GM12872 (cell line): ENCODE results near the gene PTGES3L.

Experiments used
- CTCF ChIP-seq: IDR thresholded peaks from 3 replicates; pipeline ENCODE4 v1.5.1; 2011; ENCODE audit warnings: low read depth, mild to moderate bottlenecking, low read length, moderate library complexity; ENCODE audit not compliant: insufficient read depth

The PTGES3L gene

GRCh38 chr17:43010667-43011308 is 30.9 kb upstream of the PTGES3L start:
- TF ChIP-seq CTCF: no peak

GRCh38 chr17:43006639-43007551 is 27.0 kb upstream of the PTGES3L start, which contains the start of gene IFI35:
TSS of gene IFI35 (plus strand) at chr17:43006784. CDS start at chr17:43006948, 164 bp downstream.
- peak; percentile 47 for TF ChIP-seq CTCF

GRCh38 chr17:43003542-43004172 is 23.8 kb upstream of the PTGES3L start:
- TF ChIP-seq CTCF: no peak

- TF ChIP-seq CTCF: no peak
Measured at GRCh38 chr17:42999003-42999525, 19.2 kb upstream of the PTGES3L start.

GRCh38 chr17:42997984-42998938 is 18.4 kb upstream of the PTGES3L start, which contains the start of gene RPL27:
TSS of gene RPL27 (plus strand) at chr17:42998419. CDS start at chr17:42998751, 332 bp downstream.
- TF ChIP-seq CTCF: peak; percentile 85

GRCh38 chr17:42997390-42997983 is 17.6 kb upstream of the PTGES3L start:
- no peak for TF ChIP-seq CTCF
